ENCODE data around the gene RASGRP3. TPM values are rescaled to one million over a fixed set of nuclear protein-coding genes. Genes with fewer than 3 reads are reported as not detected.

The RASGRP3 gene
- total RNA-seq (2021; ENCODE audit: unreplicated experiment) (0.59 TPM), Bru-seq, nascent RNA (percentile 14 among the genes with signal in this experiment), BruChase-seq, experiment 1, labeled RNA remaining after a 6-hour chase (percentile 11 among the genes with signal in this experiment), BruChase-seq, experiment 2, labeled RNA remaining after a 2-hour chase (percentile 10 among the genes with signal in this experiment)
- polyA plus RNA-seq (2012): 0.16 and 0.45 TPM in 2 replicates
- long read RNA-seq: 0 reads

DNA sequence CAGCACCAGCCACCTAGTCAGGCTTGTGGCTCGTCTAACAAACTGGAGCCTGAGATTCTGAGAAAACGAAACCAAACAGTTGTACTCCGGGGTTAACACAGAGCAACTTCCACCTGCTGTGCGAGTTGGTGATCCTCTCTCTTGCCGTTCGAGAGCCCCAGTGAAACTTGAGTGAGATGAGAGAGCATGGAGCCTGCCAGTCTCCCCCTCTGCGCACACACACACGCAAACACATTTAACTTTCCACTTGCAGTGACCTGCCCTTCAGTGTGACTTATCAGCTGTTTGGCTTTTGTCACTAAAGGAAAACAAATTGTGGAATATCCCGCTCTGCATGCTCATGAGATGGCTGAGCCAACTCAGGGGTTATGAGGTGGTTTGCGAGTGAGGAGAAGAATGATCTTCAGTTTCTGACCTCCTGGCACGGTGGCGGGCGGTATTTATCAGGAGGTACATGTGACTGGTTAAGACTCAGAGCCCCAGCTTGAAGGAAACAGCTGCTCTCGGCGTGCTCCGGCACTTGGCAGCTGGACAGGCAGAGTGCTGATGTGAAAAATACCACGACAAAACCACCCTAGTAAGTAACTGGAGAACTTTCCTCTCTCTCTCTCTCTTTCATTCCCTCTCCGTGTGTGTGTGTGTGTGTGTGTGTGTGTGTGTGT, at the start of gene RASGRP3:
Gene RASGRP3, plus strand, starts transcription at position 519 of the 662 bp plus-strand sequence. CDS start 38,488 bp downstream, outside the sequence.
- peak within 1 kb of the TSS; percentile 56 for H3K9ac ChIP-seq (ENCODE audit: low read length)
- no peaks in the 10 kb centered on the region for H3K9me2 ChIP-seq (ENCODE audit: insufficient read depth)
- no peaks in the 10 kb centered on the region for H3K79me2 ChIP-seq (ENCODE audit: insufficient read depth, low read length)
- peaks cover 0 to 19% of the 10 kb centered on the region in 2 experiments; a peak in 3 of 4 replicates for H3K4me1 ChIP-seq (ENCODE audit: control insufficient read depth in 1 of 2, insufficient read depth in 2 of 2, low read length in 2 of 2)
- H3K36me3 ChIP-seq (ENCODE audit: control insufficient read depth in 1 of 2, insufficient read depth in 2 of 2, low read length in 2 of 2): no peaks in the 10 kb centered on the region
- intact Hi-C loops (cut with micrococcal nuclease): loop anchor here (10.0 kb wide), 1 partner anchor 109 kb away; no protein-coding TSS in a partner anchor
- H2AFZ ChIP-seq (ENCODE audit: low read depth, low read length, poor library complexity, severe bottlenecking): peak within 1 kb of the TSS; percentile 99
- H3K9me3 ChIP-seq (ENCODE audit: control insufficient read depth in 1 of 2, insufficient read depth in 1 of 2, low read depth in 1 of 2, low read length in 2 of 2): no peaks in the 10 kb centered on the region
- no peaks in the 10 kb centered on the region for H4K20me1 ChIP-seq (ENCODE audit: insufficient read depth)
- H3K27ac ChIP-seq (ENCODE audit: low read depth, low read length): peak within 1 kb of the TSS; percentile 55
- peak within 1 kb of the TSS; percentile 56 to 74 for H3K4me3 ChIP-seq (replicated peaks in 1 of 2; ENCODE audit: low read depth in 1 of 2, low read length in 2 of 2)
- ChIA-PET RAD21 (ENCODE audit: low non-redundant PET in 1 of 2, low total read pairs in 2 of 2, uncharacterized antibody in 2 of 2, unreplicated experiment in 2 of 2) (no interaction called here), CTCF (interaction anchor here (0.7 to 1.4 kb wide), 11 partner anchors 9 to 233 kb away, joined by 3 to 9 read pairs (median 3); no protein-coding TSS in a partner anchor), POLR2A (no interaction called here)
- peak; percentile 26 for DNase-seq (ENCODE audit: low read depth, low spot score)
- BruUV-seq (replicated peaks): no TSS peak
- H3K4me2 ChIP-seq (ENCODE audit: low read length): peak within 1 kb of the TSS; percentile 97
- TF ChIP-seq CEBPB (IDR thresholded peaks at IDR 0.05; ENCODE audit: low read depth) (no peak), CBX3 (IDR thresholded peaks at IDR 0.05; ENCODE audit: low read depth) (peak; percentile 29; the same call in 1 of the 2 replicates), SIN3A (IDR thresholded peaks at IDR 0.05; ENCODE audit: low read depth) (0 out of 2 replicates have a peak, but pooled peaks have one; percentile 17), EZH2 (IDR thresholded peaks at IDR 0.05) (no peak), FOSL1 (IDR thresholded peaks at IDR 0.05; ENCODE audit: low read depth) (0 out of 2 replicates have a peak, but pooled peaks have one; percentile 7), SP1 (IDR thresholded peaks at IDR 0.05; ENCODE audit: low read depth) (peak; percentile 3), ELF1 (IDR thresholded peaks at IDR 0.05; ENCODE audit: borderline replicate concordance, low read depth) (peak; percentile 8; the same call in 1 of the 2 replicates), MAX (IDR thresholded peaks at IDR 0.05) (peak; percentile 77)
- ATAC-seq: peak; percentile 78
- no peaks in the 10 kb centered on the region for H3K27me3 ChIP-seq (ENCODE audit: insufficient read depth, low read length)

Data from HCT116 (cell line).